Uterus (tissue), 4 donors: ENCODE measurements around the gene APAF1. TPM values are rescaled to one million over a fixed set of nuclear protein-coding genes. Genes with fewer than 3 reads are reported as not detected.

ENCODE experiments used
- DNase-seq, 2 donors: peaks; one replicate each; pipeline ENCODE4 v3.0.0-alpha.2; 2019 to 2020
- H3K27ac ChIP-seq, 2 donors: fragments of 200-600 bp; sonication (generic); 1 replicate in 1 of 2; 2 replicates in 1 of 2; pipeline ENCODE4 v1.5.1; 2016 to 2018
- H3K27me3 ChIP-seq, 2 donors: fragments of 200-600 bp; sonication (generic); one replicate each; pipeline ENCODE4 v1.5.1; 2018 to 2019; ENCODE audit warnings: control low read depth in 1 of 2
- H3K36me3 ChIP-seq, 2 donors: fragments of 200-600 bp; sonication (generic); one replicate each; pipeline ENCODE4 v1.5.1; 2019; ENCODE audit warnings: control low read depth in 1 of 2
- H3K4me1 ChIP-seq, 2 donors: fragments of 200-600 bp; sonication (generic); one replicate each; pipeline ENCODE4 v1.5.1; 2018 to 2019; ENCODE audit warnings: control low read depth in 1 of 2
- H3K4me3 ChIP-seq, 2 donors: fragments of 200-600 bp; sonication (generic); 1 replicate in 1 of 2; 2 replicates in 1 of 2; pipeline ENCODE4 v1.5.1; 2018 to 2019; ENCODE audit warnings: mild to moderate bottlenecking in 1 of 2
- H3K9me3 ChIP-seq, 2 donors: fragments of 200-600 bp; sonication (generic); one replicate each; pipeline ENCODE4 v1.5.1; 2019; ENCODE audit warnings: control low read depth in 1 of 2
- POLR2A ChIP-seq, 2 donors: fragments of 450-650 bp; IDR thresholded peaks; one replicate each; pipeline ENCODE4 v1.6.1; 2016; ENCODE audit warnings: antibody characterized with exemption in 2 of 2, mild to moderate bottlenecking in 1 of 2, moderate library complexity in 1 of 2
- intact Hi-C: fragments of 100-400 bp; cut with DNase I; formaldehyde crosslinking; loops from one replicate; pipeline ENCODE4 v1.15.1; 2023; ENCODE audit warnings: low total_unique reads
- total RNA-seq, 4 donors: library from RNA; depleted of rRNA in 3 of 4; stranded (reverse); fragments of >200 nt in 3 of 4; gene quantifications; one replicate each; pipeline versions ENCODE4 v1.1.0 to v1.2.4, GENCODE V29; 2014 to 2023
- TF ChIP-seq, protein P1 (sequence below), 4 experiments: fragments of 200-600 bp in 2 of 4; fragments of 450-650 bp in 2 of 4; sonication (generic) in 2 of 4; IDR thresholded peaks; one replicate each; pipeline ENCODE4 v1.5.1; 2016 to 2019; ENCODE audit warnings: antibody characterized with exemption in 4 of 4, mild to moderate bottlenecking in 2 of 4, moderate library complexity in 1 of 4
- donor health status: DM: yes; HTN: yes; CAD: no.

Gene APAF1
- total RNA-seq, 4 donors from 2014 or later, result 4.6 to 57.8 (median 14.6) TPM

GRCh38 chr12:98610596-98610995 is 34.5 kb upstream of the APAF1 start:
- no peak for DNase-seq
- Histone ChIP-seq H3K4me1 (no peaks in the 10 kb centered on the region), H3K9me3 (no peaks in the 10 kb centered on the region), H3K27ac (no peak overlapping the region), H3K4me3 (no peak overlapping the region), H3K27me3 (no peaks in the 10 kb centered on the region), H3K36me3 (no peaks in the 10 kb centered on the region)
- intact Hi-C loops, result no loop called here
- TF ChIP-seq, protein P1, sequence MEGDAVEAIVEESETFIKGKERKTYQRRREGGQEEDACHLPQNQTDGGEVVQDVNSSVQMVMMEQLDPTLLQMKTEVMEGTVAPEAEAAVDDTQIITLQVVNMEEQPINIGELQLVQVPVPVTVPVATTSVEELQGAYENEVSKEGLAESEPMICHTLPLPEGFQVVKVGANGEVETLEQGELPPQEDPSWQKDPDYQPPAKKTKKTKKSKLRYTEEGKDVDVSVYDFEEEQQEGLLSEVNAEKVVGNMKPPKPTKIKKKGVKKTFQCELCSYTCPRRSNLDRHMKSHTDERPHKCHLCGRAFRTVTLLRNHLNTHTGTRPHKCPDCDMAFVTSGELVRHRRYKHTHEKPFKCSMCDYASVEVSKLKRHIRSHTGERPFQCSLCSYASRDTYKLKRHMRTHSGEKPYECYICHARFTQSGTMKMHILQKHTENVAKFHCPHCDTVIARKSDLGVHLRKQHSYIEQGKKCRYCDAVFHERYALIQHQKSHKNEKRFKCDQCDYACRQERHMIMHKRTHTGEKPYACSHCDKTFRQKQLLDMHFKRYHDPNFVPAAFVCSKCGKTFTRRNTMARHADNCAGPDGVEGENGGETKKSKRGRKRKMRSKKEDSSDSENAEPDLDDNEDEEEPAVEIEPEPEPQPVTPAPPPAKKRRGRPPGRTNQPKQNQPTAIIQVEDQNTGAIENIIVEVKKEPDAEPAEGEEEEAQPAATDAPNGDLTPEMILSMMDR (IDR thresholded peaks at IDR 0.05), result no peak
- TF ChIP-seq POLR2A (IDR thresholded peaks at IDR 0.05), result no peak

DNA sequence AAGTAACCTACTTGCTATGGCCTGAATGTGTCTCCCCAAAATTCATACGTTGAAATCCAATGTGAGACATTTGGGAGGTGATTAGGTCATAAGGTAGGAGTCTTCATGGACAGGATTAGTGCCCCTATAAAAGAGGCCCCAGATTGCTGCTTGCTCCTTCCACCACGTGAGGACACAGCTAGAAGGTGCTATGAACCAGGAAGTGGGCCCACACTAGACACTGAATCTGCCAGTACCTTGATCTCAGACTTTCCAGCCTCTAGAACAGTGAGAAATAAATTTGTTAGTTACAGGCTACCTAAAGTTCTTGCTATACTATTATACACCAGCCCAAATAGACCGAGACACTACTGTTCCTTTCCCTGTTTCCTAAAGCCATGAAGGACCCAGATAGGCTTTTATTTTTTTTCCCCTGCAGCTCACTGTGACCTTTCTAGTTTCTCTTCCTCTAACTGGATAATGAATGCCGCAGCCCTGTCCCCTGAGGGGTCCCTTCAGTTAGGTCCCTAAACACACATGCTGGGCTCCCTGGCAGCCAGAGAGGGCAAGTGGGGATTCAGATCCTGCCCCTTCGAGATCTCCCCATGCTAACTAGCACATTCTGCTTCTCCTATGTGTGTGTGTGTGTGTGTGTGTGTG is 32.3 kb upstream of the APAF1 start:
- H3K27me3 ChIP-seq, result no peaks in the 10 kb centered on the region
- DNase-seq, result no peak
- no peaks in the 10 kb centered on the region for H3K9me3 ChIP-seq
- H3K27ac ChIP-seq, result no peak overlapping the region
- no peaks in the 10 kb centered on the region for H3K36me3 ChIP-seq
- H3K4me1 ChIP-seq, result no peaks in the 10 kb centered on the region
- TF ChIP-seq POLR2A (IDR thresholded peaks at IDR 0.05), result no peak
- TF ChIP-seq, protein P1 (IDR thresholded peaks at IDR 0.05), result no peak
- intact Hi-C loops, result no loop called here
- no peak overlapping the region for H3K4me3 ChIP-seq

- Histone ChIP-seq H3K36me3 (no peaks in the 10 kb centered on the region), H3K27me3 (no peaks in the 10 kb centered on the region), H3K4me1 (no peaks in the 10 kb centered on the region), H3K9me3 (no peaks in the 10 kb centered on the region), H3K4me3 (no peak overlapping the region), H3K27ac (no peak overlapping the region)
- intact Hi-C loops, result no loop called here
- no peak for DNase-seq
- TF ChIP-seq, protein P1 (IDR thresholded peaks at IDR 0.05), result no peak
- no peak for TF ChIP-seq POLR2A (IDR thresholded peaks at IDR 0.05)
These were observed 26.1 kb upstream of the APAF1 start for GRCh38 chr12:98618952-98619351.

DNA sequence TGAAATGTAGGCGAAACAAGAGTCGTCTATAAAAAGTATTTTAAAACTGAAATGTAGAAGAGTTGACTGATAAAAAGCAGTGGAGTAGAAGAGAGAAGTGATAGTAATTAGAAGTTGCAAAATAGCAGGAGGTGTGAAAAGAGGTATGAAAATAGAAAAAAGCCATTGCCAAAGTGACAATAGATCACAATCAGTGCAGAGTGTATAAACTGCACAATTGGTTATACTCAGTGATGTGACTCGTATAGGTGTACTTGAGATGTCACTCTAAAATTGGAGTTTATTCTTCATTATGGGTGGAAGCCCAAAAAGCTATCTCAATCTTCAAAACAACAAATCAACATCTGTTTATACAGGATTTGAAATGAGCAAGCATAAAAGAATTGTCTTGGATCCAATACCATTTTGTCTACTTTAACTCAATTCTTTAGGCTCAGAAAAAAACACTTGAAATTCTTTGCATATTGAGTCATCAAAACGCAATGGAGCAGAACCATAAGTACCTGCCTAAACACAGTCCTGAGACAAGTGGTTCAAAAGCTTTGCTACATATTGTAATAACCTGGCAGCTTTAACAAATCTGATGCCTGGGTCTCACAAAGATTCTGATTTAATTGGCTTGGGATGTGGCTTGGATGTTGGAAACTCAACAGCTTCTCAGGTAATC is 9.3 kb upstream of the APAF1 start:
- Histone ChIP-seq H3K27ac (no peak overlapping the region), H3K36me3 (no peaks in the 10 kb centered on the region), H3K27me3 (no peaks in the 10 kb centered on the region), H3K4me3 (no peak overlapping the region), H3K9me3 (no peaks in the 10 kb centered on the region), H3K4me1 (no peaks in the 10 kb centered on the region)
- intact Hi-C loops, result no loop called here
- no peak for TF ChIP-seq POLR2A (IDR thresholded peaks at IDR 0.05)
- TF ChIP-seq, protein P1 (IDR thresholded peaks at IDR 0.05), result no peak
- no peak for DNase-seq

DNA sequence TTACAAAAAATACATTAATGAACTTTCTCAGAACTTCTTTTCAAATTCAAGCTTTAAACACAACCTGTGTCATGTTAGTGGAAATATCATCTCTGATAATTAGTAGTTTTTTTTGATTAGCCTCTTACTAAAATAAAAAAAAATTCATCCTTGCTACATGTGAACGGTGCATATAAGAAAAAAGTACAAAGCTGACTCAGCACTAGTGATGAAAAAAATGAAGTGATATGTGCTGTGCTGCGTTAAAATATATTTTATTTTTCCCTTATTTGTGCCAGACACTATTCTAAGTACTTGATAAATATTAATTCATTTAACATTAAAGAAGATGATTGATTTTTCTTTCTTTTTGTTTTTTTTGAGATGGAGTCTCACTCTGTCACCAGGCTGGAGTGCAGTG is 8.0 kb upstream of the APAF1 start:
- no peak overlapping the region for H3K4me3 ChIP-seq
- intact Hi-C loops, result no loop called here
- TF ChIP-seq POLR2A (IDR thresholded peaks at IDR 0.05), result no peak
- TF ChIP-seq, protein P1 (IDR thresholded peaks at IDR 0.05), result no peak
- H3K4me1 ChIP-seq, result no peaks in the 10 kb centered on the region
- no peaks in the 10 kb centered on the region for H3K27me3 ChIP-seq
- no peaks in the 10 kb centered on the region for H3K36me3 ChIP-seq
- no peak overlapping the region for H3K27ac ChIP-seq
- H3K9me3 ChIP-seq, result no peaks in the 10 kb centered on the region
- no peak for DNase-seq
